HepG2 (cell line): ENCODE data around the gene EMP2. TPM values are rescaled to one million over a fixed set of nuclear protein-coding genes. Genes with fewer than 3 reads are reported as not detected.

ENCODE experiments used
- AGO1 ChIP-seq: fragments of 200-400 bp; formaldehyde crosslinking; IDR thresholded peaks from 2 replicates; pipeline ENCODE4 v1.6.1; 2017; ENCODE audit warnings: mild to moderate bottlenecking, low read depth, low read length, moderate library complexity; ENCODE audit not compliant: poor library complexity, severe bottlenecking
- ETV6 ChIP-seq: sonication (generic); formaldehyde crosslinking; conservative IDR thresholded peaks from 2 replicates; pipeline ENCODE4 v1.4.0; 2020; ENCODE audit warnings: missing genetic modification reagents
- GMEB1 ChIP-seq: sonication (generic); formaldehyde crosslinking; IDR thresholded peaks from 2 replicates; pipeline ENCODE4 v1.5.1; 2020; ENCODE audit warnings: missing genetic modification reagents, mild to moderate bottlenecking, borderline replicate concordance
- NFE2L2 ChIP-seq: fragments of 150-350 bp; IDR thresholded peaks from 2 replicates; pipeline ENCODE4 v1.6.1; 2014; ENCODE audit warnings: low read length
- RFXANK ChIP-seq: IDR thresholded peaks from 2 replicates; pipeline ENCODE4 v1.6.1; 2016
- RNF2 ChIP-seq: fragments of 450-650 bp; conservative IDR thresholded peaks from 2 replicates; pipeline ENCODE4 v1.6.1; 2016; ENCODE audit warnings: low read depth
- THAP9 ChIP-seq: sonication (generic); formaldehyde crosslinking; IDR thresholded peaks from 2 replicates; pipeline ENCODE4; 2020; ENCODE audit warnings: missing genetic modification reagents, mild to moderate bottlenecking, borderline replicate concordance
- ZNF564 ChIP-seq: sonication (generic); formaldehyde crosslinking; IDR thresholded peaks from 2 replicates; pipeline ENCODE4 v1.8.1; 2023; ENCODE audit warnings: mild to moderate bottlenecking, missing genetic modification reagents
- ZNF598 ChIP-seq: sonication (generic); formaldehyde crosslinking; IDR thresholded peaks from 2 replicates; pipeline ENCODE4 v1.5.1; 2020; ENCODE audit warnings: mild to moderate bottlenecking, missing genetic modification reagents, borderline replicate concordance
- ZNF605 ChIP-seq: sonication (generic); formaldehyde crosslinking; IDR thresholded peaks from 2 replicates; pipeline ENCODE4 v1.8.0; 2022; ENCODE audit warnings: mild to moderate bottlenecking, missing genetic modification reagents
- ZNF646 ChIP-seq: sonication (generic); formaldehyde crosslinking; IDR thresholded peaks from 2 replicates; pipeline ENCODE4 v1.9.0; 2021; ENCODE audit warnings: mild to moderate bottlenecking, missing genetic modification reagents
- ZNF703 ChIP-seq: sonication (generic); formaldehyde crosslinking; IDR thresholded peaks from 2 replicates; pipeline ENCODE4 v1.5.1; 2020; ENCODE audit warnings: missing genetic modification reagents, mild to moderate bottlenecking, moderate library complexity, borderline replicate concordance
- polyA plus RNA-seq, 8 experiments: library from polyadenylated mRNA; depleted of rRNA in 3 of 8; stranded (reverse) in 7 of 8; unstranded in 1 of 8; fragments of >200 nt; fragmentation: Illumina TruSeq in 4 of 8; extraction: Trizol in 4 of 8; gene quantifications; 2 replicates each; pipeline versions ENCODE4 v1.2.1 to v1.2.3, GENCODE V29; 2011 to 2016; ENCODE audit warnings: low read depth in 4 of 8, missing spikeins in 1 of 8, mixed read lengths in 1 of 8; ENCODE audit not compliant: insufficient read depth in 1 of 8
- total RNA-seq, 5 experiments: library from RNA; depleted of rRNA; stranded (reverse); fragments of >200 nt; fragmentation: Illumina TruSeq; extraction: Trizol; gene quantifications; 2 replicates each; pipeline ENCODE4 v1.2.3, GENCODE V29; 2016; ENCODE audit warnings: low read depth in 1 of 5
- TF ChIP-seq, protein P1 (sequence below): IDR thresholded peaks from 2 replicates; pipeline ENCODE4 v1.6.1; 2016; ENCODE audit warnings: low read depth, missing genetic modification reagents, missing compliant biosample characterization

EMP2 gene
- total and polyA plus RNA-seq, 2 of the 13 experiments (the other 11 are each of a cell fraction or from before 2014, with no cell fraction given): 24.6 to 91.2 TPM

DNA sequence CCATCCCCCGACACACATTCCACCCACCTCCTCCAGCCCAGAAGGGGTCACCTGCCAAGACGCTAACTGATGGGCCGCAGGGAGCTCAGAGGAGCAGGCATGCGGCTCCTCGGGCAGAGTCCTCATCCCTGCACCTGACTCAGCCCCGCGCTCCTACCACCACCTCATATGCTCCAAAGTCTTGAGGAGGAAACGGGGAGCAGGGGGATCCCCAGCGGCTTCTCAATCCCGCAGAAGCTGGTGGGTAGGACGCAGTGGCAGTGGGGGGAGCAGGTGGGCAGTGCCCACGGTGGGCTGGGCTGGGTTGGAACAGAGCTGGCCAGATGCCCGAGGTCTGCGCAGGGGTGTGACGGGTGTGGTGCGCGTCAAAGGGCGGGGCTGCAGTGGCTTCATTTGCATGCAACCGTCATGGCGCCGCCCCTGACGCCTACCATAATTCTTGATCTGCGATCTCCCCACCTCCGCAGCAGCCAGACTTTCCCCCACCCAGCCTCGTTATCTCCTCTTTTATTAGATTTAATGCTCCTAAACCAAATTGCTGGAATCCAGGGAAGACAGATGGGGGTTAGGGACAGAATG is 39.0 kb upstream of the EMP2 start (continued):
- no peak for TF ChIP-seq NFE2L2
- no peak for TF ChIP-seq ZNF605 (CRISPR knock-in tag)
- no peak for TF ChIP-seq ZNF598
- TF ChIP-seq GMEB1 (CRISPR knock-in tag): no peak
- TF ChIP-seq AGO1: peak; percentile 27
- no peak for TF ChIP-seq ETV6 (CRISPR knock-in tag)
- TF ChIP-seq, protein P1, sequence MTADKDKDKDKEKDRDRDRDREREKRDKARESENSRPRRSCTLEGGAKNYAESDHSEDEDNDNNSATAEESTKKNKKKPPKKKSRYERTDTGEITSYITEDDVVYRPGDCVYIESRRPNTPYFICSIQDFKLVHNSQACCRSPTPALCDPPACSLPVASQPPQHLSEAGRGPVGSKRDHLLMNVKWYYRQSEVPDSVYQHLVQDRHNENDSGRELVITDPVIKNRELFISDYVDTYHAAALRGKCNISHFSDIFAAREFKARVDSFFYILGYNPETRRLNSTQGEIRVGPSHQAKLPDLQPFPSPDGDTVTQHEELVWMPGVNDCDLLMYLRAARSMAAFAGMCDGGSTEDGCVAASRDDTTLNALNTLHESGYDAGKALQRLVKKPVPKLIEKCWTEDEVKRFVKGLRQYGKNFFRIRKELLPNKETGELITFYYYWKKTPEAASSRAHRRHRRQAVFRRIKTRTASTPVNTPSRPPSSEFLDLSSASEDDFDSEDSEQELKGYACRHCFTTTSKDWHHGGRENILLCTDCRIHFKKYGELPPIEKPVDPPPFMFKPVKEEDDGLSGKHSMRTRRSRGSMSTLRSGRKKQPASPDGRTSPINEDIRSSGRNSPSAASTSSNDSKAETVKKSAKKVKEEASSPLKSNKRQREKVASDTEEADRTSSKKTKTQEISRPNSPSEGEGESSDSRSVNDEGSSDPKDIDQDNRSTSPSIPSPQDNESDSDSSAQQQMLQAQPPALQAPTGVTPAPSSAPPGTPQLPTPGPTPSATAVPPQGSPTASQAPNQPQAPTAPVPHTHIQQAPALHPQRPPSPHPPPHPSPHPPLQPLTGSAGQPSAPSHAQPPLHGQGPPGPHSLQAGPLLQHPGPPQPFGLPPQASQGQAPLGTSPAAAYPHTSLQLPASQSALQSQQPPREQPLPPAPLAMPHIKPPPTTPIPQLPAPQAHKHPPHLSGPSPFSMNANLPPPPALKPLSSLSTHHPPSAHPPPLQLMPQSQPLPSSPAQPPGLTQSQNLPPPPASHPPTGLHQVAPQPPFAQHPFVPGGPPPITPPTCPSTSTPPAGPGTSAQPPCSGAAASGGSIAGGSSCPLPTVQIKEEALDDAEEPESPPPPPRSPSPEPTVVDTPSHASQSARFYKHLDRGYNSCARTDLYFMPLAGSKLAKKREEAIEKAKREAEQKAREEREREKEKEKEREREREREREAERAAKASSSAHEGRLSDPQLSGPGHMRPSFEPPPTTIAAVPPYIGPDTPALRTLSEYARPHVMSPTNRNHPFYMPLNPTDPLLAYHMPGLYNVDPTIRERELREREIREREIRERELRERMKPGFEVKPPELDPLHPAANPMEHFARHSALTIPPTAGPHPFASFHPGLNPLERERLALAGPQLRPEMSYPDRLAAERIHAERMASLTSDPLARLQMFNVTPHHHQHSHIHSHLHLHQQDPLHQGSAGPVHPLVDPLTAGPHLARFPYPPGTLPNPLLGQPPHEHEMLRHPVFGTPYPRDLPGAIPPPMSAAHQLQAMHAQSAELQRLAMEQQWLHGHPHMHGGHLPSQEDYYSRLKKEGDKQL: no peak
- no peak for TF ChIP-seq RFXANK (CRISPR knock-in tag)
- TF ChIP-seq ZNF646 (CRISPR knock-in tag): no peak
- no peak for TF ChIP-seq ZNF564 (CRISPR knock-in tag)
- TF ChIP-seq ZNF703 (CRISPR knock-in tag): no peak
- TF ChIP-seq THAP9 (CRISPR knock-in tag): no peak
- no peak for TF ChIP-seq RNF2
